Measurements from ENCODE around the gene ABCC6. TPM values are rescaled to one million over a fixed set of nuclear protein-coding genes. Genes with fewer than 3 reads are reported as not detected.

The ABCC6 gene
- total RNA-seq, 1 donor, result 0.63 TPM

DNA sequence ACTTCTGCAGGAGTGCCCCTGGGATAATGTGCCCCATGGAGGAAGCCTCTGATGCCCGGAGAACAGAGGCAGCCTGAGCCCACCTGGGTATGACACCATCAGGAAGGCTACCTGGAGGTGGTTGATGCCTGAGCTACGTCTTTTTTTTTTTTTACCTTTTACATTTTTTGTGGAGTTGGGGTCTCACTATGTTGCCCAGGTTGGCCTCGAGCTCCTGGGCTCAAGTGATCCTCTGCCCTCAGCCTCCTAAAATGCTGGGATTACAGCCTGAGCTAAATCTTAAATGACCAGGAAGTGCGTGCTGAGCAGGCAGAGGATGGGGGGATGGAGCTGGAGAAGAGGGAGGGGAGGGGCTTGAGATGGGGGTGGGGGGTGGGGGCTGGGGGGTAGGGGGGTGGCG is 32.7 kb downstream of the ABCC6 start:
- TF ChIP-seq, protein P1, sequence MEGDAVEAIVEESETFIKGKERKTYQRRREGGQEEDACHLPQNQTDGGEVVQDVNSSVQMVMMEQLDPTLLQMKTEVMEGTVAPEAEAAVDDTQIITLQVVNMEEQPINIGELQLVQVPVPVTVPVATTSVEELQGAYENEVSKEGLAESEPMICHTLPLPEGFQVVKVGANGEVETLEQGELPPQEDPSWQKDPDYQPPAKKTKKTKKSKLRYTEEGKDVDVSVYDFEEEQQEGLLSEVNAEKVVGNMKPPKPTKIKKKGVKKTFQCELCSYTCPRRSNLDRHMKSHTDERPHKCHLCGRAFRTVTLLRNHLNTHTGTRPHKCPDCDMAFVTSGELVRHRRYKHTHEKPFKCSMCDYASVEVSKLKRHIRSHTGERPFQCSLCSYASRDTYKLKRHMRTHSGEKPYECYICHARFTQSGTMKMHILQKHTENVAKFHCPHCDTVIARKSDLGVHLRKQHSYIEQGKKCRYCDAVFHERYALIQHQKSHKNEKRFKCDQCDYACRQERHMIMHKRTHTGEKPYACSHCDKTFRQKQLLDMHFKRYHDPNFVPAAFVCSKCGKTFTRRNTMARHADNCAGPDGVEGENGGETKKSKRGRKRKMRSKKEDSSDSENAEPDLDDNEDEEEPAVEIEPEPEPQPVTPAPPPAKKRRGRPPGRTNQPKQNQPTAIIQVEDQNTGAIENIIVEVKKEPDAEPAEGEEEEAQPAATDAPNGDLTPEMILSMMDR (IDR thresholded peaks at IDR 0.05; ENCODE audit: insufficient read depth, low read length), result no peak
- DNase-seq (ENCODE audit: low read depth), result no peak
- H3K4me3 ChIP-seq (ENCODE audit: low read depth, low read length), result no peak overlapping the region

DNA sequence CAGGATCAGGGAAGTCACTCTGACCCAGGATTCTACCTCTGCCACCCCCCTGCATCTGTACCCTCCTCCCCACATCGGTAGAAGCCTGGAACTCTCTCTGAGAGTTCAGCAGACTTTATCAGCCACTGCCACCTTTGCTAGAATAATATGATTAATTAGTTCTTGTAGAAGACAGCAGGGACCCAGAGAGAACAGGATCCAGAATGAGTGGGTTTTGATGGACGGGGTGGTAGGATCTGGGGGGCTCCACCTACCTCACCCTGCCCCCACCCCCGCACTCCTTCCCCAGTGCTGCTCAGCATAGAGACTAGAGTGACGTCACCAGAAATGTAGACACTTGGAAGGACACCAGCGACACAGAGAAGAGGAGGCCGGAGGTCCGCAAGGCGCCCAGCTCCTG is 33.5 kb downstream of the ABCC6 start:
- no peak for DNase-seq (ENCODE audit: low read depth)
- H3K4me3 ChIP-seq (ENCODE audit: low read depth, low read length), result no peak overlapping the region
- TF ChIP-seq, protein P1 (IDR thresholded peaks at IDR 0.05; ENCODE audit: insufficient read depth, low read length), result no peak

DNA sequence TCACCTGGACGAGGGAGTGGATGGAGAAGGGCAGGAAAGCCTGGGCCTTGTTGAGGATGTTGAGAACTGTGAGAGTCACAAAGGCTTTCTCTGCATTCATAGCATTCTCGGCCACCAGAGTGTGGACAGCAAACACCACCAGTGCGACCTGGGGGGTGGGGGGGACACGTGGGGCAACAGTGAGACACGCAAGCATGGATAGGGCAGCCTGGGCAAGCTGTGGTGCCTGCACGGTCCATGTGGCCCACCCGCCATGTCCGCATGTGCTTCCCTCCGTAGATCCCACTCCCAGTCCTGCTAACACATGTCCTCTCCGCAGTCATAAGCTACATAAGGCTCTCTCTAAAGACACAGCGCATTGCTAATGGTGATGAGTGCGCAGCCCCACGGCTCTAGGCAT is 34.5 kb downstream of the ABCC6 start:
- TF ChIP-seq, protein P1 (IDR thresholded peaks at IDR 0.05; ENCODE audit: insufficient read depth, low read length), result no peak
- no peak for DNase-seq (ENCODE audit: low read depth)
- H3K4me3 ChIP-seq (ENCODE audit: low read depth, low read length), result no peak overlapping the region

DNA sequence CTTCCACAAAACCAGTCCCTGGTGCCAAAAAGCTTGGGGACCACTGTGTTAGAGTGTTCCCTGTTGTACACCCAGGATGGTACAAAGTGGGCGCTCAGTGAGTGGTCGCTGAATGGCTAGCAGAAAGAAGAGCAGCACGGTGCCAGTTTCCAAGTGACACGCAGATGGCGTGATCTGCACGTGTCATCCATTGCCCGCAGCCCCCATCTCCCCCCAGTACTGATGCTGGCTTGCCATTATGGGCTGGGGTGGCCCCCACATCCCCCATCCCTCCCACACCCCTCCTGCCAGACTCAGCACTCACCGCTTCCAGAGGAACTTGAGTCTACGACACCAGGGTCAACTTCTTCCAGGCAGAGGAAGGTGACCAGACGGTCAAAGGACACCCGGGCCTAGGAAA is 36.5 kb downstream of the ABCC6 start:
- DNase-seq (ENCODE audit: low read depth), result no peak
- TF ChIP-seq, protein P1 (IDR thresholded peaks at IDR 0.05; ENCODE audit: insufficient read depth, low read length), result no peak
- H3K4me3 ChIP-seq (ENCODE audit: low read depth, low read length), result no peak overlapping the region

DNA sequence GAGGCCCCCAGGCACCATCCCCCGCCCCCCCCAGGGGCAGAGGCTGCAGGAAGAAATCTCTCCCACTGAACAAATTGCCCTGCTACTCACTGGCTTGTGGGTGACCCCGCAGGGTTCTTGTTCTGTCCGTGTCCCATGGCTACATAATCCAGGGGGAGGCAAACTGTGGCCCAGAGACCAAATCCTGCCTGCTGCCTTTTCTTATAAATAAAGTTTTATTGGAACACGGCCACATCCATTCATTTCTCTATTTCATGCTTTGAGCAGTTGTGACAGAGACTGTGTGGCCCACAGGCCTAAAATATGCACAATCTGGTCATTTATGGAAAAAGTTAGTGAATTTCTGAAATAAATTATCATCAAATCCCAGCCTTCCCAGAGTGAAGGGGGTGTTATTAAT is 38.2 kb downstream of the ABCC6 start:
- TF ChIP-seq, protein P1 (IDR thresholded peaks at IDR 0.05; ENCODE audit: insufficient read depth, low read length), result no peak
- no peak overlapping the region for H3K4me3 ChIP-seq (ENCODE audit: low read depth, low read length)
- no peak for DNase-seq (ENCODE audit: low read depth)

DNA sequence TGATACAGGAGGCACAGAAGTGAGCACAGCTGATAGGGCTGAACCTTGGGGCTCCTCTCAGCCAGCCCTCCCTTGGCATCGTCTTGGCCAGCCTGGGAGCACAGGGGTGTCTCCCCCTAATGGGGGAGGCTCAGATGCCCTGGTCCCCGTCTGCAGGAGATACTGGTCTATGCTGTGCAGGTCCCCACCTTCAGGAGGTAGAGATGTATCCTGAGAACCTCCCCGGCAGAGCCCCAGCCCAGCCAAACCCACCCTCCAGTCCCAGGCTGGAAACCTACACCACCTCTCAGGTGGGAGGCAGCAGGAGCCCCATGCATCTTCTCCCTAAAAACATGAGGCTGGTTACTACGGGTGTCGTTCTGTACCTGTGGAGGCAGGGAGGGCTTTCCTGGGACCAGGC is 38.7 kb downstream of the ABCC6 start:
- DNase-seq (ENCODE audit: low read depth), result no peak
- H3K4me3 ChIP-seq (ENCODE audit: low read depth, low read length), result no peak overlapping the region
- TF ChIP-seq, protein P1 (IDR thresholded peaks at IDR 0.05; ENCODE audit: insufficient read depth, low read length), result no peak

DNA sequence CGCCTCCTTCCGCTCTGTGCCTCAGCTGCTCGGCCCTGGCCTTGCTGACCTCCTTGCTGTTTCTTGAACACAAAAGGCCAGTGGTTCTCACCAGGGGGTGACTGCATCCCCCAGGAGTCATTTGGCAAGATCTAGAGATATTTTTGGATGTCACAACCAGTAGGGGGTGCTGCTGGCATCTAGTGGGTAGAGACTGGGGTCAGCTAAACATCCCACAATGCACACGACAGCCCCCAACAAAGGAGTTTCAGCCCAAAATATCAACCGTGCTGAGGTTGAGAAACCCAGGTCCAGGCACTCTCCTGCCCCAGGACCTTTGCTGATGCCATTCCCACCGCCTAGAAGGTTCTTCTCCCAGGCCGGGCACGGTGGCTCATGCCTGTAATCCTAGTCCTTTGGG is 39.7 kb downstream of the ABCC6 start:
- TF ChIP-seq, protein P1 (IDR thresholded peaks at IDR 0.05; ENCODE audit: insufficient read depth, low read length), result no peak
- H3K4me3 ChIP-seq (ENCODE audit: low read depth, low read length), result no peak overlapping the region
- DNase-seq (ENCODE audit: low read depth), result no peak
